HL-60 (cell line): ENCODE measurements around the gene CLEC6A.
"Not testable (repeated sequence)": the region's sequence is repeated elsewhere in the genome, so short reads cannot be mapped to it uniquely, and the experiment has no call there.

Experiments
- DNase-seq, 2 experiments: peaks; one replicate each; pipeline ENCODE4 v3.0.0-alpha.2; 2010 to 2020; ENCODE audit warnings: low read depth in 1 of 2, low spot score in 1 of 2
- H3K27ac ChIP-seq: fragments of 250-450 bp; sonication (Bioruptor Pico); replicated peaks from 2 replicates; pipeline ENCODE4 v1.5.1; 2020; ENCODE audit warnings: mild to moderate bottlenecking, moderate library complexity
- H3K27me3 ChIP-seq: fragments of 250-450 bp; sonication (Bioruptor Pico); 2 replicates; pipeline ENCODE4 v1.5.1; 2021; ENCODE audit warnings: mild to moderate bottlenecking, moderate library complexity; ENCODE audit not compliant: insufficient read depth, poor library complexity, severe bottlenecking
- H3K4me3 ChIP-seq: replicated peaks from 2 replicates; pipeline ENCODE4 v1.5.1; 2011; ENCODE audit warnings: mild to moderate bottlenecking, control low read depth, low read length; ENCODE audit not compliant: insufficient read depth
- GABPA ChIP-seq: IDR thresholded peaks from 2 replicates; pipeline ENCODE4 v1.6.1; 2012; ENCODE audit warnings: low read depth
- POLR2AphosphoS5 ChIP-seq: IDR thresholded peaks from 2 replicates; pipeline ENCODE4 v1.6.1; 2012; ENCODE audit warnings: low read depth
- REST ChIP-seq: IDR thresholded peaks from 2 replicates; pipeline ENCODE4 v1.6.1; 2012; ENCODE audit warnings: low read depth; ENCODE audit not compliant: insufficient replicate concordance
- SPI1 ChIP-seq: IDR thresholded peaks from 2 replicates; pipeline ENCODE4 v1.6.1; 2012; ENCODE audit warnings: low read depth, mild to moderate bottlenecking, borderline replicate concordance
- TF ChIP-seq, protein P1 (sequence below): IDR thresholded peaks from one replicate; pipeline ENCODE4 v1.5.1; 2011; ENCODE audit warnings: low read length, control low read depth, inconsistent platforms; ENCODE audit not compliant: insufficient read depth

Gene CLEC6A

GRCh38 chr12:8491646-8492530, 36.1 kb downstream of the CLEC6A start:
- Histone ChIP-seq H3K27me3 (peaks cover 6% of the 10 kb centered on the region), H3K4me3 (no peak overlapping the region), H3K27ac (no peak overlapping the region)
- no peak for DNase-seq
- TF ChIP-seq GABPA (no peak), SPI1 (no peak), REST (no peak), POLR2AphosphoS5 (no peak)
- TF ChIP-seq, protein P1, sequence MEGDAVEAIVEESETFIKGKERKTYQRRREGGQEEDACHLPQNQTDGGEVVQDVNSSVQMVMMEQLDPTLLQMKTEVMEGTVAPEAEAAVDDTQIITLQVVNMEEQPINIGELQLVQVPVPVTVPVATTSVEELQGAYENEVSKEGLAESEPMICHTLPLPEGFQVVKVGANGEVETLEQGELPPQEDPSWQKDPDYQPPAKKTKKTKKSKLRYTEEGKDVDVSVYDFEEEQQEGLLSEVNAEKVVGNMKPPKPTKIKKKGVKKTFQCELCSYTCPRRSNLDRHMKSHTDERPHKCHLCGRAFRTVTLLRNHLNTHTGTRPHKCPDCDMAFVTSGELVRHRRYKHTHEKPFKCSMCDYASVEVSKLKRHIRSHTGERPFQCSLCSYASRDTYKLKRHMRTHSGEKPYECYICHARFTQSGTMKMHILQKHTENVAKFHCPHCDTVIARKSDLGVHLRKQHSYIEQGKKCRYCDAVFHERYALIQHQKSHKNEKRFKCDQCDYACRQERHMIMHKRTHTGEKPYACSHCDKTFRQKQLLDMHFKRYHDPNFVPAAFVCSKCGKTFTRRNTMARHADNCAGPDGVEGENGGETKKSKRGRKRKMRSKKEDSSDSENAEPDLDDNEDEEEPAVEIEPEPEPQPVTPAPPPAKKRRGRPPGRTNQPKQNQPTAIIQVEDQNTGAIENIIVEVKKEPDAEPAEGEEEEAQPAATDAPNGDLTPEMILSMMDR, result no peak

GRCh38 chr12:8493084-8493483, 37.3 kb downstream of the CLEC6A start:
- DNase-seq, result peak; percentile 86 to 92
- TF ChIP-seq POLR2AphosphoS5 (peak; percentile 98), GABPA (no peak; the same call in 1 of the 2 replicates), REST (no peak), SPI1 (peak; percentile 72; the same call in 1 of the 2 replicates)
- TF ChIP-seq, protein P1, result no peak
- H3K27me3 ChIP-seq, result peaks cover 11% of the 10 kb centered on the region
- H3K4me3 ChIP-seq, result no peak overlapping the region
- H3K27ac ChIP-seq, result peak overlapping the region; percentile 10

- DNase-seq, H3K4me3 ChIP-seq, H3K27ac ChIP-seq: not testable (repeated sequence)
- peaks cover 15% of the 10 kb centered on the region for H3K27me3 ChIP-seq
Observed at GRCh38 chr12:8495671-8496070, 39.9 kb downstream of the CLEC6A start.

- H3K27ac ChIP-seq, DNase-seq, H3K4me3 ChIP-seq: not testable (repeated sequence)
- peaks cover 15% of the 10 kb centered on the region for H3K27me3 ChIP-seq
Observed at GRCh38 chr12:8496074-8496473, 40.3 kb downstream of the CLEC6A start.

- no peak overlapping the region for H3K27ac ChIP-seq
- H3K4me3 ChIP-seq, result no peak overlapping the region
- TF ChIP-seq, protein P1, result peak; percentile 7
- no peak for TF ChIP-seq POLR2AphosphoS5
- H3K27me3 ChIP-seq, result peaks cover 14% of the 10 kb centered on the region
- peak in 1 of 2 experiments; percentile 2 for DNase-seq
Observed at GRCh38 chr12:8499616-8500015, 43.9 kb downstream of the CLEC6A start.
